ENCODE data around the gene PJVK.

PJVK gene

DNA sequence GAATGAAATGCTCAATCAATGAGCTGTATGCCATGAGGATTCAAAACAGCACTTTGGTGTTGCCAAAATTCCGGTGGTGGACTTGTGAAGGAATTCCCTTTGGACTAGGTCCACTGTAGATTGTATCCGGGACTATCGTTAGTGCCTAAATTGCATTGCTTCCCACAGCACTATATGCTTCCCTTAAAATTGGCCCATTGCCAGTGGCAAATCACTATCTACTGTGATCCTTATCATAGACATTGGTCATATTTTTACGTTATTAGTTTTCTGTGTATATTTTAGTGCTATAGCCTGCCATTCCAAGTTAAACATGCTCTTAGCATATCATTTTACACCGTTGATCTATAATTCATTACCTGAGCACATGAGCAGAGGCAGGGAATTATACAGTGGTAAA, 1.7 kb downstream of the PJVK start:
- peaks cover 8% of the 10 kb centered on the region for H3K79me1 ChIP-seq (ENCODE audit: low read depth, low read length)
- no peak overlapping the region for H2BK12ac ChIP-seq (ENCODE audit: low read length)
- H3K27me3 ChIP-seq (ENCODE audit: control insufficient read depth in 3 of 3, insufficient read depth in 3 of 3, low read depth in 1 of 3, low read length in 3 of 3), result no peaks in the 10 kb centered on the region
- H3K4ac ChIP-seq (ENCODE audit: low read length), result no peak overlapping the region
- H3K9ac ChIP-seq (ENCODE audit: low read depth, low read length, poor library complexity), result no peak overlapping the region
- no peaks in the 10 kb centered on the region for H3K9me3 ChIP-seq (replicated peaks in 1 of 2; ENCODE audit: control insufficient read depth in 2 of 2, insufficient read depth in 1 of 2, low read depth in 1 of 2, low read length in 2 of 2)
- H3K27ac ChIP-seq (replicated peaks; ENCODE audit: low read length), result no peak overlapping the region
- peaks cover 6 to 23% of the 10 kb centered on the region in 2 donors for H3K4me1 ChIP-seq (ENCODE audit: control insufficient read depth in 2 of 2, insufficient read depth in 1 of 2, low read depth in 1 of 2, low read length in 2 of 2)
- DNase-seq (ENCODE audit: low spot score), result no peak
- no peak overlapping the region for H3K4me2 ChIP-seq (ENCODE audit: insufficient read depth, low read length, poor library complexity, severe bottlenecking)
- H2AK5ac ChIP-seq (ENCODE audit: low read depth, low read length), result no peak overlapping the region
- no peak overlapping the region for H2BK15ac ChIP-seq (ENCODE audit: low read length)
- H2BK5ac ChIP-seq (ENCODE audit: low read length), result no peak overlapping the region
- no peak overlapping the region for H3K14ac ChIP-seq (ENCODE audit: low read length)
- no peak overlapping the region for H4K91ac ChIP-seq (ENCODE audit: low read depth, low read length, poor library complexity)
- H2BK120ac ChIP-seq (ENCODE audit: low read depth, low read length), result no peak overlapping the region
- peaks cover 10 to 24% of the 10 kb centered on the region in 2 donors for H3K36me3 ChIP-seq (replicated peaks in 1 of 2; ENCODE audit: control insufficient read depth in 2 of 2, insufficient read depth in 2 of 2, low read length in 2 of 2)
- no CpG with 5 or more reads among the region's 5 CpGs for WGBS, 2 donors (ENCODE audit: extremely low coverage in 2 of 2, insufficient read length in 2 of 2, insufficient replicate concordance in 1 of 2)
- H4K8ac ChIP-seq (ENCODE audit: low read depth, low read length), result no peak overlapping the region
- H3K18ac ChIP-seq (ENCODE audit: low read length), result no peak overlapping the region
- H3K23ac ChIP-seq (ENCODE audit: low read depth, low read length, poor library complexity), result no peak overlapping the region
- H2AFZ ChIP-seq (ENCODE audit: low read length), result no peak overlapping the region
- H3K4me3 ChIP-seq (ENCODE audit: low read length in 2 of 2), result no peak overlapping the region

DNA sequence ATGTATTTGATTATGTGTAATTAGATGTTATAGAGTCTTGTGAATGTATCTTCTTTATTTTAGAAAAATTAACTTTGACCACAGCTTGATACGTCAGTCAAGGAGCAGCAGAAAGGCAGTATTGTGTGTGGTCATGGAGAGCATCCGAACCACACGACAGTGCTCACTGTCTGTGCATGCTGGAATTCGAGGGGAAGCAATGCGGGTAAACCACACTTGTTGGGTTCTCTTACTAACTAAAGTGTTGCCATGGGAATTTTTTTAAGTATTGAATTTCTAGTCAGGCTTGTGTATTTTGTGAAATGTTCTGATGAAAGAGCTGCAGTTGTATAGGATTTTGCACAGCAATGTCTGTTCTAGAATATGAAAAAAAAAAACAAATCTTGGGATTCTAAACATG, 4.8 kb downstream of the PJVK start:
- Histone ChIP-seq H3K4me2 (ENCODE audit: insufficient read depth, low read length, poor library complexity, severe bottlenecking) (no peak overlapping the region), H3K9ac (ENCODE audit: low read depth, low read length, poor library complexity) (no peak overlapping the region), H3K9me3 (replicated peaks in 1 of 2; ENCODE audit: control insufficient read depth in 2 of 2, insufficient read depth in 1 of 2, low read depth in 1 of 2, low read length in 2 of 2) (no peaks in the 10 kb centered on the region), H2BK120ac (ENCODE audit: low read depth, low read length) (no peak overlapping the region), H3K4ac (ENCODE audit: low read length) (no peak overlapping the region), H3K4me1 (ENCODE audit: control insufficient read depth in 2 of 2, insufficient read depth in 1 of 2, low read depth in 1 of 2, low read length in 2 of 2) (peaks cover 3 to 5% of the 10 kb centered on the region in 2 donors), H3K4me3 (ENCODE audit: low read length in 2 of 2) (no peak overlapping the region), H2BK15ac (ENCODE audit: low read length) (no peak overlapping the region), H4K91ac (ENCODE audit: low read depth, low read length, poor library complexity) (no peak overlapping the region), H3K14ac (ENCODE audit: low read length) (no peak overlapping the region), H3K27me3 (ENCODE audit: control insufficient read depth in 3 of 3, insufficient read depth in 3 of 3, low read depth in 1 of 3, low read length in 3 of 3) (no peaks in the 10 kb centered on the region), H4K8ac (ENCODE audit: low read depth, low read length) (no peak overlapping the region), H2BK12ac (ENCODE audit: low read length) (no peak overlapping the region), H3K79me1 (ENCODE audit: low read depth, low read length) (no peaks in the 10 kb centered on the region), H3K23ac (ENCODE audit: low read depth, low read length, poor library complexity) (no peak overlapping the region), H3K18ac (ENCODE audit: low read length) (no peak overlapping the region), H3K36me3 (replicated peaks in 1 of 2; ENCODE audit: control insufficient read depth in 2 of 2, insufficient read depth in 2 of 2, low read length in 2 of 2) (no peaks in the 10 kb centered on the region), H2BK5ac (ENCODE audit: low read length) (no peak overlapping the region), H2AK5ac (ENCODE audit: low read depth, low read length) (no peak overlapping the region), H2AFZ (ENCODE audit: low read length) (no peak overlapping the region), H3K27ac (replicated peaks; ENCODE audit: low read length) (no peak overlapping the region)
- WGBS, 2 donors (ENCODE audit: extremely low coverage in 2 of 2, insufficient read length in 2 of 2, insufficient replicate concordance in 1 of 2), result no CpG with 5 or more reads among the region's 5 CpGs
- no peak for DNase-seq (ENCODE audit: low spot score)

DNA sequence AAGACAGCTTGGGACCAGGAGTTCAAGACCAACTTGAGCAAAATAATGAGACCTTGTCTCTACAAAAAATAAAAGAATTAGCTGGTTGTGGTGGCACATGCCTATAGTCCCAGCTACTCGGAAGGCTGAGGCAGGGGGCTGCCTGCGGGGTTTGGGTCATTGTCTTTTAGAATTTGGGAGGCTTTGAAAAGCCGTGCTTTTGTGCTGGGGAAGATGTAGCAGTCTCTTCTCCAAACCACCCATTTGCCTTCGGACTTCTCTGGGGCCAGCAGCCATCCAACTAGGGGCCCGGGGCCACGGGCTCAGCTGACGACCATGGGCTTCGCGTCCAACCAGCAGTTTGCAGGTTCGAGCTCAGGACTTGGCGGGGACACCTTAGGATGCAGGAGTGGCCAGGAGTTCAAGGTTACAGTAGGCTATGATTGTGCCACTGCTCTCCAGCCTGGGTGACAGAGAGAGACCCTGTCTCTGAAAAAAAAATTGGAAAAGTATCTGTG, 6.3 kb downstream of the PJVK start:
- no peaks in the 10 kb centered on the region for H3K9me3 ChIP-seq (replicated peaks in 1 of 2; ENCODE audit: control insufficient read depth in 2 of 2, insufficient read depth in 1 of 2, low read depth in 1 of 2, low read length in 2 of 2)
- H3K27ac ChIP-seq (replicated peaks; ENCODE audit: low read length), result no peak overlapping the region
- no peak overlapping the region for H3K4ac ChIP-seq (ENCODE audit: low read length)
- no peak overlapping the region for H2BK12ac ChIP-seq (ENCODE audit: low read length)
- no peak for DNase-seq (ENCODE audit: low spot score)
- no peak overlapping the region for H3K4me3 ChIP-seq (ENCODE audit: low read length in 2 of 2)
- no peaks in the 10 kb centered on the region for H3K27me3 ChIP-seq (ENCODE audit: control insufficient read depth in 3 of 3, insufficient read depth in 3 of 3, low read depth in 1 of 3, low read length in 3 of 3)
- H2BK5ac ChIP-seq (ENCODE audit: low read length), result no peak overlapping the region
- H3K36me3 ChIP-seq (replicated peaks in 1 of 2; ENCODE audit: control insufficient read depth in 2 of 2, insufficient read depth in 2 of 2, low read length in 2 of 2), result no peaks in the 10 kb centered on the region
- no peak overlapping the region for H2AK5ac ChIP-seq (ENCODE audit: low read depth, low read length)
- H3K23ac ChIP-seq (ENCODE audit: low read depth, low read length, poor library complexity), result no peak overlapping the region
- H3K9ac ChIP-seq (ENCODE audit: low read depth, low read length, poor library complexity), result no peak overlapping the region
- no peaks in the 10 kb centered on the region for H3K4me1 ChIP-seq (ENCODE audit: control insufficient read depth in 2 of 2, insufficient read depth in 1 of 2, low read depth in 1 of 2, low read length in 2 of 2)
- no peak overlapping the region for H3K4me2 ChIP-seq (ENCODE audit: insufficient read depth, low read length, poor library complexity, severe bottlenecking)
- no peak overlapping the region for H4K8ac ChIP-seq (ENCODE audit: low read depth, low read length)
- no peak overlapping the region for H2AFZ ChIP-seq (ENCODE audit: low read length)
- no CpG with 5 or more reads among the region's 11 CpGs for WGBS, 2 donors (ENCODE audit: extremely low coverage in 2 of 2, insufficient read length in 2 of 2, insufficient replicate concordance in 1 of 2)
- H3K14ac ChIP-seq (ENCODE audit: low read length), result no peak overlapping the region
- H4K91ac ChIP-seq (ENCODE audit: low read depth, low read length, poor library complexity), result no peak overlapping the region
- H3K79me1 ChIP-seq (ENCODE audit: low read depth, low read length), result no peaks in the 10 kb centered on the region
- H2BK15ac ChIP-seq (ENCODE audit: low read length), result no peak overlapping the region
- no peak overlapping the region for H2BK120ac ChIP-seq (ENCODE audit: low read depth, low read length)
- H3K18ac ChIP-seq (ENCODE audit: low read length), result no peak overlapping the region

GRCh38 chr2:178469219-178469849, 18.2 kb downstream of the PJVK start:
- no peaks in the 10 kb centered on the region for H3K9me3 ChIP-seq (replicated peaks in 1 of 2; ENCODE audit: control insufficient read depth in 2 of 2, insufficient read depth in 1 of 2, low read depth in 1 of 2, low read length in 2 of 2)
- no peak overlapping the region for H2AK5ac ChIP-seq (ENCODE audit: low read depth, low read length)
- no peak overlapping the region for H3K4me2 ChIP-seq (ENCODE audit: insufficient read depth, low read length, poor library complexity, severe bottlenecking)
- no peaks in the 10 kb centered on the region for H3K27me3 ChIP-seq (ENCODE audit: control insufficient read depth in 3 of 3, insufficient read depth in 3 of 3, low read depth in 1 of 3, low read length in 3 of 3)
- H4K8ac ChIP-seq (ENCODE audit: low read depth, low read length), result no peak overlapping the region
- no peak for DNase-seq (ENCODE audit: low spot score)
- H3K23ac ChIP-seq (ENCODE audit: low read depth, low read length, poor library complexity), result no peak overlapping the region
- no peak overlapping the region for H3K4ac ChIP-seq (ENCODE audit: low read length)
- no peak overlapping the region for H2BK12ac ChIP-seq (ENCODE audit: low read length)
- no peak overlapping the region for H2AFZ ChIP-seq (ENCODE audit: low read length)
- no peak overlapping the region for H2BK5ac ChIP-seq (ENCODE audit: low read length)
- no peak overlapping the region for H3K4me3 ChIP-seq (ENCODE audit: low read length in 2 of 2)
- no peak overlapping the region for H2BK120ac ChIP-seq (ENCODE audit: low read depth, low read length)
- H3K36me3 ChIP-seq (replicated peaks in 1 of 2; ENCODE audit: control insufficient read depth in 2 of 2, insufficient read depth in 2 of 2, low read length in 2 of 2), result peaks cover 3 to 65% of the 10 kb centered on the region in 2 donors
- H3K4me1 ChIP-seq (ENCODE audit: control insufficient read depth in 2 of 2, insufficient read depth in 1 of 2, low read depth in 1 of 2, low read length in 2 of 2), result no peaks in the 10 kb centered on the region
- no peak overlapping the region for H2BK15ac ChIP-seq (ENCODE audit: low read length)
- no peak overlapping the region for H3K9ac ChIP-seq (ENCODE audit: low read depth, low read length, poor library complexity)
- no peak overlapping the region for H3K27ac ChIP-seq (replicated peaks; ENCODE audit: low read length)
- no peak overlapping the region for H4K91ac ChIP-seq (ENCODE audit: low read depth, low read length, poor library complexity)
- H3K18ac ChIP-seq (ENCODE audit: low read length), result no peak overlapping the region
- no peak overlapping the region for H3K14ac ChIP-seq (ENCODE audit: low read length)
- no peaks in the 10 kb centered on the region for H3K79me1 ChIP-seq (ENCODE audit: low read depth, low read length)
- WGBS, 2 donors (ENCODE audit: extremely low coverage in 2 of 2, insufficient read length in 2 of 2, insufficient replicate concordance in 1 of 2), result no CpG with 5 or more reads among the region's 7 CpGs

All from neuronal stem cell (in vitro differentiated cells).